Measurements from ENCODE around the gene ASB16. TPM values are rescaled to one million over a fixed set of nuclear protein-coding genes. Genes with fewer than 3 reads are reported as not detected.

ASB16 gene, protein sequence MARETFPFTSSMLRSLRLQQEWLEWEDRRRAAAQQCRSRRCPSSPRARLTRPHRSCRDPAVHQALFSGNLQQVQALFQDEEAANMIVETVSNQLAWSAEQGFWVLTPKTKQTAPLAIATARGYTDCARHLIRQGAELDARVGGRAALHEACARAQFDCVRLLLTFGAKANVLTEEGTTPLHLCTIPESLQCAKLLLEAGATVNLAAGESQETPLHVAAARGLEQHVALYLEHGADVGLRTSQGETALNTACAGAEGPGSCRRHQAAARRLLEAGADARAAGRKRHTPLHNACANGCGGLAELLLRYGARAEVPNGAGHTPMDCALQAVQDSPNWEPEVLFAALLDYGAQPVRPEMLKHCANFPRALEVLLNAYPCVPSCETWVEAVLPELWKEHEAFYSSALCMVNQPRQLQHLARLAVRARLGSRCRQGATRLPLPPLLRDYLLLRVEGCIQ
- 0.33 and 0.40 TPM in 2 replicates for total RNA-seq

DNA sequence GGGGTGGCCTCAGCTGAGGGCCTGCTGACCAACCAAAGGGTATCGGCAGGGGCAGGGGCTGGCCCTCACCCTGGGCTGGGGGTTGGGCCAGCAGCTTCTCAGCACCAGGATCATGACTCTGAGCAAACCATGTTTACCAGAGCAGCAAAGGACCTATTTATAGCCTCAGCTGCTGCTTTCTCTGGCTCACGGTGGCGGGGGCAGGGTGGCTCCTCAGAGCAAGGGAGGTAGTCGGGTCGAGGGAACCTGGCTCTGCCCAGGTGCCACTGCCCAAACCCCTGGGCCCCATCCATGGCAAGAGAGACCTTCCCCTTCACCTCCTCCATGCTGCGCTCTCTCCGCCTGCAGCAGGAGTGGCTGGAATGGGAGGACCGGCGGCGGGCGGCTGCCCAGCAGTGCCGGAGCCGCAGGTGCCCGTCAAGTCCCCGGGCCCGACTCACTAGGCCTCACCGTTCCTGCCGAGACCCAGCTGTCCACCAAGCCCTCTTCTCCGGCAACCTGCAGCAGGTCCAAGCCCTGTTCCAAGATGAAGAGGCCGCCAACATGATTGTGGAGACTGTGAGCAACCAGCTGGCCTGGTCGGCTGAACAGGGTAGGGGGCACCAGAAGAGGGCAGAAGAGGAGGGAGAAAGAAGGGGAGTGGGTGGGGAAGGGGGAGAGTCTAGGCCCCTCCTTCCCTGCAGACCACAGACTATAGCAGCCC is at the start of gene ASB16:
TSS of gene ASB16 (plus strand) at position 206 of the 703 bp plus-strand sequence. CDS start at position 292, 86 bp downstream.

DNA sequence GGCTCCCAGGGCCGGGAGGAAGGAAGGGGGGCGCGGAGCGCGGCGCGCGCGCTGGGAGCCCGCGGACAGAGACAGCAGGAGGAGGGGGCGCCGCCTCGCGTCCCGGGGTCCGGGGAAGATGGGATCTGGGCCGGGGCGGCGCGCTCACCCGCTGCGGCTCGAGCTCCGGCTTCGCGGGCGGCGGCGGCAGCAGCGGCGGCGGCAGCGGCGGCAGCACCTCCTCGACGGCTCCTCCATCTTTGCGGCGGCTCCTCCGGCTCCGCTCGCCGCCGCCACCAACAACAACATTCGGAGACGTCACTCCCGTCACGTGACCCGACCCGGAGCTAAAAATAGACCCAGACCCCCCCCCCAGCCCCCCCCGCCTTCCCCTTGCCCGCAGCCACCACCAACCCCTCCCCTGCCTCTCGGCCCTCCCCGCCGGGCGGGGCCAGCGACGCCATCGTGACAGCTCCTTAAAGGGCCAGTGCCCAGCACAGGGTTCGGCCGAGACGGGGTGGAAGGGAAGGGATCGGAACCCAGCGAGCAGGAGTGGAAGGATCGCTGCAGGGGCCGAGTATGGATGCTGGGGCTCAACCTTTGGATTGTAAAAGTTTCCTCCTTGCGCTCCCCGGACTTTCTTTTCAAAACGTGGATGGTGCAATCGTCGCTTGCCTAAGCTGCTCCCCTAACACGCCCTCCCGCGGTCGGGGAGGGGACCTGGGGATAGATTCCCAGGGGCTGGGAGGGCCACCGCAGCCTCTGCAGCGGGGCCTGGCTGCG is 47.0 kb upstream of the ASB16 start, which contains the start of gene HDAC5:
TSS of gene HDAC5 (minus strand) at position 286 of the 762 bp plus-strand sequence. CDS start 6,126 bp downstream, outside the sequence.

GRCh38 chr17:44186307-44187130 is 16.0 kb downstream of the ASB16 start, which contains the start of gene TMUB2:
TMUB2 (plus strand) TSS chr17:44186972; CDS start chr17:44187709, 737 bp downstream.

GRCh38 chr17:44199553-44200477 is 29.3 kb downstream of the ASB16 start, which contains the start of gene ATXN7L3:
ATXN7L3 (minus strand) TSS chr17:44199884; CDS start chr17:44198070, 1,814 bp downstream.

DNA sequence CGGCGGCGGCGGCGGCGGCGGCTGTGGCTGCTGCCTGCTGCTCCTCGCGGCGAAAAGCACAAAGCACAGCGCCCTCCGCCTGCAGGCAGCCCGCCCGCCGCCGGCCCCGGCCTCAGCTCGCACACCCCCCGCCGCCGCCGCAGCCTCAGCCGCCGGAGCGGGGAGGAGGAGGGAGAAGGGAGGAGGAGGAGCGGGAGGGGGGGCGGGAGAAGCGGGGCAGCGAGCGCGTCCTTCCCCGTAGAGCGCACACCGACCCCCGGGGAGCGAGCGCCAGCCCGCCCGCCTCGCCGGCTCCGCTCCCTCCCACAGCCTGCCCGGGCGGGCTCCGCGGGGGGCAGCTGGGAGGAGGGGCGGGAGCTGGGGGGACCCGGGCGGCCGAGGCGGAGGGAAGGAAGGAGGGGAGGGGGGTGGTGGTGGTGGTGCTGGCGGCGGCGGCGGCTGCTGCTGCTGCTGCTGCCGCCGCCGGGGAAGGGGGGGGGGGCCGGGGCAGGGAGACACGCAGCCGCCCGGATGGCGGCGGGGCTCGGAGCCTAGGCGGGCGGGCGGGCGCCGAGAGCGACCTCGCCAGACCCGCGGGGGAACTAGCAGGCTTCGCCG is 49.2 kb downstream of the ASB16 start, which contains the start of gene UBTF:
TSS of gene UBTF (minus strand) at position 60 of the 597 bp plus-strand sequence. CDS start 1,446 bp downstream, outside the sequence.

Other genes with a start within 250 kb of the ASB16 start
- not detected in 2 replicates for gene PPY, start 228.2 kb upstream of the ASB16 start, total RNA-seq
- gene PYY, start 216.8 kb upstream of the ASB16 start, total RNA-seq: not detected in 2 replicates
- 1.0 and 2.7 TPM in 2 replicates for gene NAGS, start 166.1 kb upstream of the ASB16 start, total RNA-seq
- 63.0 and 66.7 TPM in 2 replicates for gene TMEM101, start 155.7 kb upstream of the ASB16 start, total RNA-seq
- 21.3 and 23.3 TPM in 2 replicates for gene LSM12, start 104.0 kb upstream of the ASB16 start, total RNA-seq
- 29.9 and 33.6 TPM in 2 replicates for gene G6PC3, start 100.0 kb upstream of the ASB16 start, total RNA-seq
- gene HDAC5, start 47.1 kb upstream of the ASB16 start, total RNA-seq: 59.1 and 95.5 TPM in 2 replicates
- gene HROB, start 28.8 kb upstream of the ASB16 start, total RNA-seq: 0.85 and 0.99 TPM in 2 replicates
- gene TMUB2, start 16.3 kb downstream of the ASB16 start, total RNA-seq: 35.6 and 38.0 TPM in 2 replicates
- 49.3 and 50.2 TPM in 2 replicates for gene ATXN7L3, start 29.2 kb downstream of the ASB16 start, total RNA-seq
- 37.5 and 41.2 TPM in 2 replicates for gene UBTF, start 49.0 kb downstream of the ASB16 start, total RNA-seq
- not detected in 2 replicates for gene SLC4A1, start 97.4 kb downstream of the ASB16 start, total RNA-seq
- 0.13 and 0.20 TPM in 2 replicates for gene RUNDC3A, start 137.9 kb downstream of the ASB16 start, total RNA-seq
- gene SLC25A39, start 154.1 kb downstream of the ASB16 start, total RNA-seq: 64.0 and 102 TPM in 2 replicates
- gene GRN, start 174.6 kb downstream of the ASB16 start, total RNA-seq: 556 and 750 TPM in 2 replicates
- gene FAM171A2, start 193.1 kb downstream of the ASB16 start, total RNA-seq: 4.5 and 5.7 TPM in 2 replicates
- 0.30 and 0.46 TPM in 2 replicates for gene ITGA2B, start 218.9 kb downstream of the ASB16 start, total RNA-seq